HepG2 (cell line): ENCODE measurements around the gene ETS1. TPM values are rescaled to one million over a fixed set of nuclear protein-coding genes. Genes with fewer than 3 reads are reported as not detected.

ENCODE experiments used
- ATAC-seq: fragments of 200-7000 bp; cut with Tn5 transposase; 3 replicates; pipeline ENCODE4 v1.9.1; 2020; ENCODE audit warnings: mild to moderate bottlenecking, moderate library complexity
- BruUV-seq: library from RNA; stranded (reverse); fragments of 400-500 nt; replicated peaks from 2 replicates; lab custom pipeline; 2021; lab: Mats Ljungman, UMichigan
- CTCF ChIA-PET: fragments of 300-600 bp; formaldehyde crosslinking; extraction: SDS; loops from one replicate; lab custom pipeline; 2021; ENCODE audit warnings: low total read pairs, inconsistent platforms, low intra/inter-chr PET ratio; lab: Yijun Ruan, JAX
- POLR2A ChIA-PET: fragments of 350-600 bp; sonication (Branson Sonifier 250); formaldehyde crosslinking; loops from one replicate; lab custom pipeline; 2020; ENCODE audit warnings: antibody characterized with exemption, inconsistent platforms; lab: Yijun Ruan, JAX
- DNase-seq: peaks from one replicate; pipeline ENCODE4 v3.0.0-alpha.2; 2015; ENCODE audit warnings: low spot score
- FAIRE-seq: peaks from 3 replicates; lab custom pipeline; 2011; peaks lifted over from hg19 to GRCh38; lab: Jason Lieb, UNC
- H2AFZ ChIP-seq: one replicate; pipeline ENCODE4 v1.6.1; 2011; ENCODE audit warnings: low read length, inconsistent platforms
- H3K27ac ChIP-seq: fragments of 300-600 bp; 3 replicates; pipeline ENCODE4 v1.8.0; 2011; ENCODE audit warnings: mixed run types, mild to moderate bottlenecking, mixed read lengths, low read length, inconsistent platforms; ENCODE audit not compliant: insufficient read depth; ENCODE audit errors: extremely low read length
- H3K27me3 ChIP-seq, 2 experiments: fragments of 200-600 bp in 1 of 2; 2 replicates in 1 of 2; 3 replicates in 1 of 2; pipeline versions ENCODE4 v1.6.0 to v1.8.0; 2011; ENCODE audit warnings: low read length in 2 of 2, mild to moderate bottlenecking in 2 of 2, moderate library complexity in 2 of 2, inconsistent platforms in 1 of 2; ENCODE audit not compliant: insufficient read depth in 2 of 2, control insufficient read depth in 1 of 2
- H3K36me3 ChIP-seq, 2 experiments: fragments of 200-600 bp in 1 of 2; replicated peaks in 1 of 2; 2 replicates in 1 of 2; 3 replicates in 1 of 2; pipeline versions ENCODE4 v1.5.1 to v1.8.0; 2011; ENCODE audit warnings: low read length in 2 of 2, inconsistent platforms in 1 of 2; ENCODE audit not compliant: insufficient read depth in 2 of 2, control insufficient read depth in 1 of 2
- H3K4me1 ChIP-seq: 2 replicates; pipeline ENCODE4 v1.5.1; 2012; ENCODE audit warnings: low read length, inconsistent platforms; ENCODE audit not compliant: insufficient read depth
- H3K4me2 ChIP-seq: 2 replicates; pipeline ENCODE4 v1.6.0; 2011; ENCODE audit warnings: low read depth, low read length, inconsistent platforms
- H3K4me3 ChIP-seq, 3 experiments: fragments of 200-600 bp in 1 of 3; sonication (generic), shearing (Covaris generic) in 1 of 3; replicated peaks in 1 of 3; 2 replicates each; pipeline ENCODE4 v1.5.1; 2011 to 2016; ENCODE audit warnings: low read length in 3 of 3, inconsistent platforms in 2 of 3, low read depth in 2 of 3, mild to moderate bottlenecking in 2 of 3, control low read depth in 1 of 3, mixed read lengths in 1 of 3; ENCODE audit not compliant: insufficient read depth in 1 of 3
- H3K79me2 ChIP-seq: one replicate; pipeline ENCODE4 v1.6.1; 2011; ENCODE audit warnings: low read length, inconsistent platforms; ENCODE audit not compliant: insufficient read depth
- H3K9ac ChIP-seq: 2 replicates; pipeline ENCODE4 v1.6.0; 2011; ENCODE audit warnings: mild to moderate bottlenecking, low read depth, low read length, inconsistent platforms; ENCODE audit not compliant: insufficient read depth
- H3K9me3 ChIP-seq: 2 replicates; pipeline ENCODE4 v1.5.1; 2012; ENCODE audit warnings: mild to moderate bottlenecking, low read length
- H4K20me1 ChIP-seq: 2 replicates; pipeline ENCODE4 v1.6.0; 2011; ENCODE audit warnings: inconsistent platforms, mild to moderate bottlenecking, low read length, moderate library complexity; ENCODE audit not compliant: insufficient read depth
- ARID5B ChIP-seq: IDR thresholded peaks from 2 replicates; pipeline ENCODE4 v1.4.0; 2020; ENCODE audit warnings: mild to moderate bottlenecking, missing genetic modification reagents
- MTERF4 ChIP-seq: sonication (generic); formaldehyde crosslinking; IDR thresholded peaks from 2 replicates; pipeline ENCODE4 v1.8.0; 2023; ENCODE audit warnings: mild to moderate bottlenecking, missing genetic modification reagents
- MYPOP ChIP-seq: sonication (generic); formaldehyde crosslinking; IDR thresholded peaks from 2 replicates; pipeline ENCODE4 v1.8.1; 2023; ENCODE audit warnings: mild to moderate bottlenecking, moderate library complexity, missing genetic modification reagents
- NFKB2 ChIP-seq: sonication (generic); formaldehyde crosslinking; IDR thresholded peaks from 2 replicates; pipeline ENCODE4 v1.4.0; 2020; ENCODE audit warnings: missing genetic modification reagents, borderline replicate concordance
- PATZ1 ChIP-seq: sonication (generic); formaldehyde crosslinking; IDR thresholded peaks from 2 replicates; pipeline ENCODE4 v1.4.0; 2020; ENCODE audit warnings: missing genetic modification reagents
- PAXIP1 ChIP-seq: sonication (generic); formaldehyde crosslinking; conservative IDR thresholded peaks from 2 replicates; pipeline ENCODE4 v1.4.0; 2020; ENCODE audit warnings: mild to moderate bottlenecking, missing genetic modification reagents, moderate library complexity
- RFXAP ChIP-seq: sonication (generic); formaldehyde crosslinking; IDR thresholded peaks from 2 replicates; pipeline ENCODE4 v1.4.0; 2020; ENCODE audit warnings: missing genetic modification reagents, borderline replicate concordance
- WGBS: methylation state at CpG from one replicate; pipeline ENCODE4 v1.1.6; 2017; ENCODE audit warnings: low lambda C conversion rate; 5-methylcytosine and 5-hydroxymethylcytosine counted together
- in situ Hi-C: cut with HindIII; loops from 2 replicates; pipeline ENCODE4 v1.10.0; 2017; ENCODE audit warnings: low pct_unique_long_range_greater_than_20kb; ENCODE audit not compliant: extremely low pct_ligation_motif_present
- intact Hi-C: fragments of 100-400 bp; cut with micrococcal nuclease; formaldehyde crosslinking; loops from one replicate; pipeline ENCODE4 v1.10.0; 2022; ENCODE audit not compliant: unreplicated experiment
- polyA plus RNA-seq, 8 experiments: library from polyadenylated mRNA; depleted of rRNA in 3 of 8; stranded (reverse) in 7 of 8; unstranded in 1 of 8; fragments of >200 nt; fragmentation: Illumina TruSeq in 4 of 8; extraction: Trizol in 4 of 8; gene quantifications; 2 replicates each; pipeline versions ENCODE4 v1.2.1 to v1.2.3, GENCODE V29; 2011 to 2016; ENCODE audit warnings: low read depth in 4 of 8, missing spikeins in 1 of 8, mixed read lengths in 1 of 8; ENCODE audit not compliant: insufficient read depth in 1 of 8
- total RNA-seq, 5 experiments: library from RNA; depleted of rRNA; stranded (reverse); fragments of >200 nt; fragmentation: Illumina TruSeq; extraction: Trizol; gene quantifications; 2 replicates each; pipeline ENCODE4 v1.2.3, GENCODE V29; 2016; ENCODE audit warnings: low read depth in 1 of 5

ETS1 gene
- total and polyA plus RNA-seq, 2 of the 13 experiments (the other 11 are each of a cell fraction or from before 2014, with no cell fraction given), result 0.18 to 0.34 TPM

- peak overlapping the region; percentile 61 for H3K4me2 ChIP-seq
- ATAC-seq (peak; percentile 90), FAIRE-seq (no peak), DNase-seq (peak; percentile 82)
- intact Hi-C loops (loop anchor here (1.0 kb wide), 1 partner anchor 118 kb away; no protein-coding TSS in a partner anchor), in situ Hi-C loops (no loop called here)
- H2AFZ ChIP-seq, result no peak overlapping the region
- H4K20me1 ChIP-seq, result no peaks in the 10 kb centered on the region
- no peaks in the 10 kb centered on the region for H3K36me3 ChIP-seq
- no peaks in the 10 kb centered on the region for H3K27me3 ChIP-seq
- no TSS peak for BruUV-seq
- peak overlapping the region; percentile 41; the same call in 1 of the 2 replicates for H3K9ac ChIP-seq
- H3K4me3 ChIP-seq, result peak overlapping the region in 2 of 3 experiments; percentile 8 to 44; a peak in 3 of 6 replicates
- no peaks in the 10 kb centered on the region for H3K9me3 ChIP-seq
- ChIA-PET POLR2A (interaction anchor here (0.7 to 1.8 kb wide), 5 partner anchors 13 to 118 kb away, joined by 3 to 7 read pairs (median 4); no protein-coding TSS in a partner anchor), CTCF (no interaction called here)
- peak overlapping the region; percentile 31 for H3K27ac ChIP-seq
- H3K79me2 ChIP-seq, result no peaks in the 10 kb centered on the region
- H3K4me1 ChIP-seq, result peaks cover 42% of the 10 kb centered on the region
- WGBS, result 10% methylated on average over 11 of the region's 26 CpGs
- TF ChIP-seq MYPOP (no peak), MTERF4 (CRISPR knock-in tag) (no peak), NFKB2 (peak; percentile 34; the same call in 1 of the 2 replicates), PATZ1 (CRISPR knock-in tag) (peak; percentile 67), RFXAP (CRISPR knock-in tag) (no peak), ARID5B (CRISPR knock-in tag) (peak; percentile 64; the same call in 1 of the 2 replicates), PAXIP1 (CRISPR knock-in tag) (peak; percentile 22; the same call in 1 of the 2 replicates)
Observed at GRCh38 chr11:128451652-128452470, 135.5 kb downstream of the ETS1 start.
